ENCODE measurements around the gene RBFOX1. TPM values are rescaled to one million over a fixed set of nuclear protein-coding genes. Genes with fewer than 3 reads are reported as not detected.

Gene RBFOX1
- total and polyA plus RNA-seq, 5 donors, result 22.5 to 80.8 (median 65.0) TPM

- DNase-seq (no peak), ATAC-seq (no peak)
- no peaks in the 10 kb centered on the region for H3K4me1 ChIP-seq (ENCODE audit: control insufficient read depth, insufficient read depth, low read length)
- no peak overlapping the region for H3K27ac ChIP-seq (ENCODE audit: low read length)
- no peaks in the 10 kb centered on the region for H3K9me3 ChIP-seq (ENCODE audit: control insufficient read depth, low read length)
- intact Hi-C loops (cut with DNase I), result no loop called here
- 37% methylated on average over 9 of the region's 9 CpGs for WGBS
- no peaks in the 10 kb centered on the region for H3K27me3 ChIP-seq (ENCODE audit: control insufficient read depth, insufficient read depth)
- H3K4me3 ChIP-seq (ENCODE audit: low read length), result no peak overlapping the region
Measured at GRCh38 chr16:7374614-7375174, 42.0 kb downstream of the RBFOX1 start.

DNA sequence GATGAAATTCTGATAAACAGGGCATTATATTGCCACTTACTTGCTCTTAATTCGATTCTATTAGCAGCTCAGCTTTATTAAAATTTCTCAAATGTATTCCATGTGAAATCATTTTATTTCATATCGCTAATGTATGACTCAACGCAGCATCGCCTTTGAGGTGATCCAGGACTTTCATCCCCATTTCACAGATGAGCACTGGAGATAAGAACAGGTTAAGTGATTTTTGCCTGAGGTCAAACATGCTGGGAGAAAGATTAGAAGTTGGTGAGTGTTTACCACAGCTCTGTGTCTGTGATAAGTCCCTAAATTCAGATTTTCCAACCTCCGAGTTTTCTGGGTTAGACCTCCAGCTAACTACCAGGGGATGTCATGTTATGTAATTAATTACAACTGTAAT lies 43.6 kb downstream of the RBFOX1 start:
- intact Hi-C loops (cut with DNase I), result no loop called here
- Histone ChIP-seq H3K4me1 (ENCODE audit: control insufficient read depth, insufficient read depth, low read length) (no peaks in the 10 kb centered on the region), H3K4me3 (ENCODE audit: low read length) (no peak overlapping the region), H3K27ac (ENCODE audit: low read length) (no peak overlapping the region), H3K27me3 (ENCODE audit: control insufficient read depth, insufficient read depth) (no peaks in the 10 kb centered on the region), H3K9me3 (ENCODE audit: control insufficient read depth, low read length) (no peaks in the 10 kb centered on the region)
- ATAC-seq (no peak), DNase-seq (no peak)
- 65% methylated on average over 5 of the region's 5 CpGs for WGBS

DNA sequence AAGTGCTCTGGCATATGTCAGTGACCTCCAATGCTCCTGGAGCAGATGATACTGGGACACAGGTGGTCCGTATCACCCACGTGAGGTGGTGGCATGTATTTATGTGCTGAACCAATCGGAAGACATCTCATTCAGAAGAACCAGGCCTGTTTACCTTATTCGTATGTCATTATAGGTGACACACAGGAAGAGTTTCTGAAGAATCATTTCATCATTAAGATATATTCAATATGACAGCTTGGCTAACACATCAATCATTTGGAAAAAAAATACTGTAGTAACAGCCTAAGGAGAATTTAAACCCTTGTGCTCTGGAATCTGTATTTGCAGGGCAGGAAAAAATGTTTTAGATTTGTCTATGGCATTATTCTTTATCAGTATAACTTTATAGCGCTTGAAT lies 44.6 kb downstream of the RBFOX1 start:
- ATAC-seq (no peak), DNase-seq (no peak)
- Histone ChIP-seq H3K27me3 (ENCODE audit: control insufficient read depth, insufficient read depth) (no peaks in the 10 kb centered on the region), H3K4me3 (ENCODE audit: low read length) (no peak overlapping the region), H3K27ac (ENCODE audit: low read length) (no peak overlapping the region), H3K4me1 (ENCODE audit: control insufficient read depth, insufficient read depth, low read length) (peaks cover 2% of the 10 kb centered on the region), H3K9me3 (ENCODE audit: control insufficient read depth, low read length) (no peaks in the 10 kb centered on the region)
- 61% methylated on average over 5 of the region's 5 CpGs for WGBS
- intact Hi-C loops (cut with DNase I), result no loop called here

DNA sequence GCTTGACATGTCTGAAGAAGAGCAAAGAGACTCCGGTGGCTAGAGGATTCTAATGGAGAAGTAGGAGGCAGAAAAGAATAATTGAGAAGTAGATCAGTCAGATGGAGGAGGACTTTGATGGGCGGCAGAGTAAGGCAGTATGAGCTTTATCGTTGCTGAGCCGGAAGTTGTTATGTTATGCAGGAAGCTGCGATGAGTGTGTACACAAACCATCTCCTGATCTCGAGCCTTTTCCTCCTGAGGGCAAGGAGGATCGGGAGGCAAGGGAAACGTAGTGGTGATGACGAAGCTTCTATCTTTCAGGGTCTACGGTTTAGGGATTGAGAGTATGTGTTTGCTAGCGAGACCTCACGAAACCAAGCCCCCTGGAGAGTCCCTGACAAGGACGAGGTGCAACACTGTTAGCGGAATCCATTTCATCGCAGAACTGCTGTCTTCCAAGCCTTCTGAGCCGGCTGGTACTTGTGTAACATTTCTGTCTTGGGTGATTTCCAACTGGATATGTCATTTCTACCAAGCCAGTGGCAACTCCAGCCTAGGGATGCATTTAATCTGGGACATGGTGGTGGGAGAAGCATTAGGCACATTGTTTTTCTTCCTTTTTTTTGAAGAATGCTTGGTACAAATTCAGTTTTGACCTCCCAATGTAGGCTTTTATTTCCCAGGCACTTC lies 45.5 kb downstream of the RBFOX1 start:
- intact Hi-C loops (cut with DNase I), result no loop called here
- Histone ChIP-seq H3K4me3 (ENCODE audit: low read length) (no peak overlapping the region), H3K27me3 (ENCODE audit: control insufficient read depth, insufficient read depth) (no peaks in the 10 kb centered on the region), H3K27ac (ENCODE audit: low read length) (peak overlapping the region; percentile 8), H3K4me1 (ENCODE audit: control insufficient read depth, insufficient read depth, low read length) (peaks cover 2% of the 10 kb centered on the region), H3K9me3 (ENCODE audit: control insufficient read depth, low read length) (no peaks in the 10 kb centered on the region)
- DNase-seq (no peak), ATAC-seq (peak; percentile 35 to 49)
- 65% methylated on average over 16 of the region's 16 CpGs for WGBS

- no peaks in the 10 kb centered on the region for H3K9me3 ChIP-seq (ENCODE audit: control insufficient read depth, low read length)
- WGBS, result 66% methylated on average over 5 of the region's 5 CpGs
- ATAC-seq (no peak), DNase-seq (no peak)
- intact Hi-C loops (cut with DNase I), result no loop called here
- H3K4me1 ChIP-seq (ENCODE audit: control insufficient read depth, insufficient read depth, low read length), result peaks cover 2% of the 10 kb centered on the region
- no peak overlapping the region for H3K27ac ChIP-seq (ENCODE audit: low read length)
- no peaks in the 10 kb centered on the region for H3K27me3 ChIP-seq (ENCODE audit: control insufficient read depth, insufficient read depth)
- no peak overlapping the region for H3K4me3 ChIP-seq (ENCODE audit: low read length)
Measured at GRCh38 chr16:7380441-7380840, 47.8 kb downstream of the RBFOX1 start.

DNA sequence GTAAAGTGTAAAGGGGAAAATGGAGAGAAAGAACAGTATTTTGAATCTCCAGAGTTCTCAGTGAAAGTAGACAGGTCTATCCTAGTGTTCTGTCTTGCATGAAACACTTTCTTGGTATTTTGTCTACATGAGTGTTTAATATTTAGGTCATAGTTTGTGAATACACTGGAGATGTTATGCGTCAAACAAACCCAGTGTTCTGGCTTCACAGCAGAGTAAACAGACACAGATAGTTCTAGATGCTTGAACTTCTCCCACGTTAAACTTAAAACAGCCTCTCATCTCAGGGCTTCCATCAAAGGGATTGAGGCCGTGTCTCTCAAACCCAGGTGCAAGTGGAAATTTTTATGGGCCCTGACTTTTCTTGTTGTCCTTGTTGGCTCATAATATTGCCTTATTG lies 48.3 kb downstream of the RBFOX1 start:
- H3K4me3 ChIP-seq (ENCODE audit: low read length), result no peak overlapping the region
- peaks cover 2% of the 10 kb centered on the region for H3K4me1 ChIP-seq (ENCODE audit: control insufficient read depth, insufficient read depth, low read length)
- H3K27me3 ChIP-seq (ENCODE audit: control insufficient read depth, insufficient read depth), result no peaks in the 10 kb centered on the region
- ATAC-seq (no peak), DNase-seq (no peak)
- intact Hi-C loops (cut with DNase I), result no loop called here
- H3K9me3 ChIP-seq (ENCODE audit: control insufficient read depth, low read length), result no peaks in the 10 kb centered on the region
- no peak overlapping the region for H3K27ac ChIP-seq (ENCODE audit: low read length)
- 60% methylated on average over 3 of the region's 3 CpGs for WGBS

GRCh38 chr16:7381671-7382070 lies 49.0 kb downstream of the RBFOX1 start:
- Histone ChIP-seq H3K4me1 (ENCODE audit: control insufficient read depth, insufficient read depth, low read length) (peaks cover 2% of the 10 kb centered on the region), H3K27ac (ENCODE audit: low read length) (no peak overlapping the region), H3K27me3 (ENCODE audit: control insufficient read depth, insufficient read depth) (no peaks in the 10 kb centered on the region), H3K4me3 (ENCODE audit: low read length) (no peak overlapping the region), H3K9me3 (ENCODE audit: control insufficient read depth, low read length) (no peaks in the 10 kb centered on the region)
- intact Hi-C loops (cut with DNase I), result no loop called here
- 73% methylated on average over 6 of the region's 6 CpGs for WGBS
- DNase-seq, result no peak
- no peak for ATAC-seq

GRCh38 chr16:7382521-7382920 lies 49.9 kb downstream of the RBFOX1 start:
- WGBS, result 79% methylated on average over 6 of the region's 6 CpGs
- Histone ChIP-seq H3K27me3 (ENCODE audit: control insufficient read depth, insufficient read depth) (no peaks in the 10 kb centered on the region), H3K4me3 (ENCODE audit: low read length) (no peak overlapping the region), H3K9me3 (ENCODE audit: control insufficient read depth, low read length) (no peaks in the 10 kb centered on the region), H3K4me1 (ENCODE audit: control insufficient read depth, insufficient read depth, low read length) (peaks cover 2% of the 10 kb centered on the region), H3K27ac (ENCODE audit: low read length) (no peak overlapping the region)
- intact Hi-C loops (cut with DNase I), result no loop called here
- DNase-seq, result no peak
- no peak for ATAC-seq

GRCh38 chr16:7390974-7391373 lies 58.3 kb downstream of the RBFOX1 start:
- Histone ChIP-seq H3K4me3 (ENCODE audit: low read length) (no peak overlapping the region), H3K4me1 (ENCODE audit: control insufficient read depth, insufficient read depth, low read length) (no peaks in the 10 kb centered on the region), H3K27ac (ENCODE audit: low read length) (no peak overlapping the region), H3K27me3 (ENCODE audit: control insufficient read depth, insufficient read depth) (no peaks in the 10 kb centered on the region), H3K9me3 (ENCODE audit: control insufficient read depth, low read length) (no peaks in the 10 kb centered on the region)
- DNase-seq (no peak), ATAC-seq (peak; percentile 25 to 26)
- intact Hi-C loops (cut with DNase I), result no loop called here
- WGBS, result 63% methylated on average over 5 of the region's 5 CpGs

- intact Hi-C loops (cut with DNase I), result no loop called here
- no peak for ATAC-seq
- no peaks in the 10 kb centered on the region for H3K4me1 ChIP-seq (ENCODE audit: control insufficient read depth, insufficient read depth, low read length)
Measured at GRCh38 chr16:7391694-7392093, 59.0 kb downstream of the RBFOX1 start.

DNA sequence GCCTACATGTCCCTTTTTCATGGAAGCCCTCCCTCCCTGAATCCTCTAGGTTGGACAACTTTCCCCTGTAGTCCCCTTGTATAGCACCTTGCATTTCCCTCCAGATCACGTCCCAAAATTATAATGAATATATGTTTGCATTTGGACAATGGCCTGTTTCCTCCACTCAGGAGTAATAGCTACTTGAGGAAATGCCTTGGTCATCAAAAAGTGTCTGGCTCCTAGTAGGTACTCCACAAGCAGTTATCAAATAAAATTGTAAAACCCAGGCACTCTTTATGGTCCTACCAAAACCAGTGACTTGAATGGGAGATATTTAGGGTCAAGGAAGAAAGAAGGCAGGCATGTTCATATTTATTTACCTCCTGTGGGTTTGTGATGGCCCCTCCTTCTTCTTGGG lies 59.6 kb downstream of the RBFOX1 start:
- H3K4me3 ChIP-seq (ENCODE audit: low read length), result no peak overlapping the region
- ATAC-seq (no peak), DNase-seq (no peak)
- H3K27me3 ChIP-seq (ENCODE audit: control insufficient read depth, insufficient read depth), result no peaks in the 10 kb centered on the region
- WGBS, result 75% methylated on average over 1 of the region's 1 CpG
- intact Hi-C loops (cut with DNase I), result no loop called here
- no peaks in the 10 kb centered on the region for H3K4me1 ChIP-seq (ENCODE audit: control insufficient read depth, insufficient read depth, low read length)
- no peaks in the 10 kb centered on the region for H3K9me3 ChIP-seq (ENCODE audit: control insufficient read depth, low read length)
- H3K27ac ChIP-seq (ENCODE audit: low read length), result no peak overlapping the region

More at GRCh38 chr16:7391694-7392093, 59.0 kb downstream of the RBFOX1 start:
- H3K27me3 ChIP-seq (ENCODE audit: control insufficient read depth, insufficient read depth), result no peaks in the 10 kb centered on the region
- H3K9me3 ChIP-seq (ENCODE audit: control insufficient read depth, low read length), result no peaks in the 10 kb centered on the region
- H3K27ac ChIP-seq (ENCODE audit: low read length), result no peak overlapping the region
- DNase-seq, result no peak
- 71% methylated on average over 5 of the region's 5 CpGs for WGBS
- no peak overlapping the region for H3K4me3 ChIP-seq (ENCODE audit: low read length)

DNA sequence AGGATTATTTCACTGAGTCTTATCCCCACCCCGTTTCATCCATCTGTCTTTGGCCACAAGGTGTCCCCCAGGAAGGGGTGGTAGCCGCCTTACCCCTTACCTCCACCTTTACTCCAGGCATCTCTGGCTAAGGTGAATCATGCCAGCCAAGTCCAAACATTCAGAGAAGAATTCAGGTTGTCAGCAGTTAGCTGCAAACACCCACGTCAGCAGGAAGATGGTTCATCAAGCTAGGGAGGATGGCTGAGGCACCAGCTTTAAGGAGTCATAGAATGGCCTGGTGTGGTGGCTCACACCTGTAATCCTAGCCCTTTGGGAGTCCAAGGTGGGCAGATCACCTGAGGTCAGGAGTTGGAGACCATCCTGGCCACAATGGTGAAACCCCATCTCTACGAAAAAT lies 61.0 kb downstream of the RBFOX1 start:
- intact Hi-C loops (cut with DNase I), result no loop called here
- no peak for ATAC-seq
- Histone ChIP-seq H3K9me3 (ENCODE audit: control insufficient read depth, low read length) (no peaks in the 10 kb centered on the region), H3K27ac (ENCODE audit: low read length) (no peak overlapping the region), H3K27me3 (ENCODE audit: control insufficient read depth, insufficient read depth) (no peaks in the 10 kb centered on the region), H3K4me1 (ENCODE audit: control insufficient read depth, insufficient read depth, low read length) (no peaks in the 10 kb centered on the region), H3K4me3 (ENCODE audit: low read length) (no peak overlapping the region)
- WGBS, result 87% methylated on average over 4 of the region's 4 CpGs
- no peak for DNase-seq
